Measurements from ENCODE around the gene TESK2.
A peak's percentile ranks its signal among the peaks of the same experiment; 100 is the strongest.

The TESK2 gene

DNA sequence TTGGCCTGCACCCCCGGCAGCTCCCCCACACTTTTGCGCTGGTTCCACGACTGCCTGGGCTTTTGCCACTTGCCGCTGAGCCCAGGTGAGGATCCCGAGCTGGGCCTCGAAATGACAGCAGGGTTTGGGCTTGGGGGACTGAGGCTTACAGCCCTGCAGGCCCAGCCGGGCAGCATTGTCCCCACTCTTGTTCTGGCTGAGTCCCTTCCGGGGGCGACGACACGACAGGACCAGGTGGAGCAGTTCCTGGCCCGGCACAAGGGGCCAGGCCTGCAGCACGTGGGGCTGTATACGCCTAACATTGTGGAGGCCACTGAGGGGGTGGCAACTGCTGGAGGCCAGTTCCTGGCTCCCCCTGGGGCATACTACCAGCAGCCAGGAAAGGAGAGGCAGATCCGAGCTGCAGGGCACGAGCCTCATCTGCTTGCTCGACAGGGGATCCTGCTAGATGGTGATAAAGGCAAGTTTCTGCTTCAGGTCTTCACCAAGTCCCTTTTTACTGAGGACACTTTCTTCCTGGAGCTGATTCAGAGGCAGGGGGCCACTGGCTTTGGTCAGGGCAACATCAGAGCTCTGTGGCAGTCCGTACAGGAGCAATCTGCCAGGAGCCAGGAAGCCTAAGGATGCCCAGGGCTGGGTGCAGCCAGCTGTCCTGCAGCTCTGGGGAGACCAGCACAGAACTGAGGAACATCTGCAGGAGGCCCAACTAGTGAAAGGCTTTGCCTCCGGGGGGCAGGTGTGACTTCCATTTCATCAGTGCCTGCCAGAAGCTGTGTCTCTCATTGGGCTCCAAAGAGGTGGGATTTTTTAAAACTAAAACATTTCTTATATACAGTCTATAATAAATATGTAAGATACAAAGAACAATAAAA lies 163.1 kb downstream of the TESK2 start:
- Histone ChIP-seq H3K9ac (ENCODE audit: low read length) (no peak overlapping the region), H3K36me3 (ENCODE audit: control insufficient read depth, insufficient read depth, low read length, severe bottlenecking) (peaks cover 19% of the 10 kb centered on the region), H3K27me3 (replicated peaks; ENCODE audit: control insufficient read depth, insufficient read depth, low read length) (no peaks in the 10 kb centered on the region), H3K4me1 (ENCODE audit: control insufficient read depth, insufficient read depth, low read length) (peaks cover 18% of the 10 kb centered on the region), H3K4me3 (ENCODE audit: low read length) (peak overlapping the region; percentile 84), H3K9me3 (ENCODE audit: control insufficient read depth, low read length) (no peaks in the 10 kb centered on the region)
- DNase-seq (ENCODE audit: low read depth) = no peak

DNA sequence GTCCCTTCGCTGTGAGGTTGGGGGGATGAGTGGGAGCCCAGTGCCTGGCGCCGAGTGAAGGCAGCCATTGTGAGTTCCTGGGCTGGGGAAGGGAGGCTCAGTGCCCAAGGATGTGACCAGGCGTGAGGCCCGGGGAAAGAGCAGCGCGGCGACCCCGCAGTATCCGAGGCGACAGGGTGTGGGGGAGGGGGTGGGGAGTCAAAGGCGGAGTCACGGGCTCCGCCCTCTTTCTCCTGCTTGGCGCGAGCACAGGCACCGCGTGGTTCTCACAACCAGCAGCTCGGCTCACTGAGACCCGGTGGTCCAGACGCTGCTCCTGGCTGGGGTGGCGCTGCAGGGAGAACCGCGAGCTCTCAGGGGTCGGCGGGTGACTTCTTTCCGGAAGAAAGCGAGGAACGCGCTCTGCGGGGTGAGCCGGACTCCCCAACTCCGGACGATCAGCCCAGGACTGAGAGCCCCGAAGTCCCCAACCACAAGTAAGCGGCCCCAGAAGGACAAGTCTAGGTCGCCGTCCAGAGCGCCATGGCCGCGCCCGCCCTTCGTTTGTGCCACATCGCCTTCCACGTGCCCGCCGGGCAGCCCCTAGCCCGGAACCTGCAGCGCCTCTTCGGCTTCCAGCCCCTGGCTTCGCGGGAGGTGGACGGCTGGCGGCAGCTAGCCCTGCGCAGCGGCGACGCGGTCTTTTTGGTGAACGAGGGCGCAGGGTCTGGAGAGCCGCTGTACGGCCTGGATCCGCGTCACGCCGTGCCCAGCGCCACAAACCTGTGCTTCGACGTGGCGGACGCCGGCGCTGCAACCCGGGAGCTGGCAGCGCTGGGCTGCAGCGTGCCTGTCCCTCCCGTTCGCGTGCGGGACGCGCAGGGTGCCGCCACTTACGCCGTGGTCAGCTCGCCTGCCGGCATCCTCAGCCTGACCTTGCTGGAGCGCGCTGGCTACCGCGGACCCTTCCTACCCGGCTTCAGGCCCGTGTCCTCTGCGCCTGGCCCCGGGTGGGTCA lies 164.0 kb downstream of the TESK2 start, which contains the start of gene HPDL:
HPDL (plus strand) TSS at position 269 of the 997 bp plus-strand sequence; CDS start at position 523, 254 bp downstream.
- Histone ChIP-seq H3K27me3 (replicated peaks; ENCODE audit: control insufficient read depth, insufficient read depth, low read length) (no peaks in the 10 kb centered on the region), H3K4me1 (ENCODE audit: control insufficient read depth, insufficient read depth, low read length) (peaks cover 18% of the 10 kb centered on the region), H3K9me3 (ENCODE audit: control insufficient read depth, low read length) (no peaks in the 10 kb centered on the region), H3K36me3 (ENCODE audit: control insufficient read depth, insufficient read depth, low read length, severe bottlenecking) (peaks cover 10% of the 10 kb centered on the region), H3K4me3 (ENCODE audit: low read length) (peak within 1 kb of the TSS; percentile 84), H3K9ac (ENCODE audit: low read length) (peak within 1 kb of the TSS; percentile 69)
- DNase-seq (ENCODE audit: low read depth) = peak; percentile 69

DNA sequence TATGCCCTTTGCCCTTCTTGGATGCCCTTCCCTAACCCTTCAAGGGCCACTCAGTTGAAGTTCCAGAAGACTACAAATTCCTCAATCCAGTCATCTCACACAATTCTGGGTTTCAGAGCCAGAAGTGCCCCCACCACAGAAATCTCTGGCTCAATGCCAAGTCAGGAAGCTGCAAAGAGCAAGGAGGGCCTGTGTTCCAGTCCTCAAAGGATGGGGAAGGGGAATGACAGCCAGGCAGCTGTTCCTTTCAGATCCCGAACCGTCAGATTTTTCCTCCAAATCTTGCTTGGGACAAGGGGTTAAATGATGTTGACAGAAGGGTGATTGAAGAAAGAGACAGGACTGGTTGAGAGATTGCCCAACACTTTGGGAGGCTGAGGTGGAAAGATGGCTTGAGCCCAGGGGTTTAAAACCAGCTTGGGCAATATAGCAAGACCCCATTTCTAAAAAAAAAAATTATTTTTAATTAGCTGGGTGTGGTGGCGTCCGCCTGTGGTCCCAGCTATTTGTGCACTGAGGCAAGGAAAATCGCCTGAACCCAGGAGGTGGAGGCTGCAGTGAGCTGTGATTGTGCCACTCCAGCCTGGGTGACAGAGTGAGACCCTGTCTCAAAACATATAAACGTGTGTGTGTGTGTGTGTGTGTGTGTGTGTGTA lies 165.0 kb downstream of the TESK2 start:
- peak overlapping the region; percentile 84 for H3K4me3 ChIP-seq (ENCODE audit: low read length)
- peaks cover 18% of the 10 kb centered on the region for H3K4me1 ChIP-seq (ENCODE audit: control insufficient read depth, insufficient read depth, low read length)
- peak overlapping the region; percentile 69 for H3K9ac ChIP-seq (ENCODE audit: low read length)
- peaks cover under 1% of the 10 kb centered on the region for H3K36me3 ChIP-seq (ENCODE audit: control insufficient read depth, insufficient read depth, low read length, severe bottlenecking)
- no peaks in the 10 kb centered on the region for H3K9me3 ChIP-seq (ENCODE audit: control insufficient read depth, low read length)
- H3K27me3 ChIP-seq (replicated peaks; ENCODE audit: control insufficient read depth, insufficient read depth, low read length) = no peaks in the 10 kb centered on the region
- no peak for DNase-seq (ENCODE audit: low read depth)

DNA sequence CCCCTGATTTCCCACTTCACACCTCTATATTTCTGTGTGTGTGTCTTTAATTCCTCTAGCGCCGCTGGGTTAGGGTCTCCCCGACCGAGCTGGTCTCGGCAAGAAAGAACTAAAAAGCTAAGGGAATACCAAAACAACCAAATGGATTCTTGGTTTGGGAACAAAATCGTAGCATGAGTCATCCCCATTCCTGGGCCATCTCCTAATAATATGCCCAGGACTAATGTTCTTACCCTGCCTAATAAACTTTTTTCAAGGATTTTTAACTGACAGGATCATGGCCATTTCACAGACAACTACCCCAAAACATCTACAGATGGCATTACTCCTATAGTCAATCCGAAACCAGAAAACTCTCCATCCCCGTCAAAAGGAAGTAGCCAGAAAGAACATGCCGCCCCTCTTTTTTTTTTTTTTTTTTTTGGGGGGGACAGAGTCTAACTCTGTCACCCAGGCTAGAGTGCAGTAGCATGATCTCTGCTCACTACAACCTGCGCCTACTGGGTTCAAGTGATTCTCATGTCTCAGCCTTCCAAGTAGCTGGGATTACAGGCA lies 168.4 kb downstream of the TESK2 start:
- H3K36me3 ChIP-seq (ENCODE audit: control insufficient read depth, insufficient read depth, low read length, severe bottlenecking) = no peaks in the 10 kb centered on the region
- peaks cover 18% of the 10 kb centered on the region for H3K4me1 ChIP-seq (ENCODE audit: control insufficient read depth, insufficient read depth, low read length)
- no peak overlapping the region for H3K4me3 ChIP-seq (ENCODE audit: low read length)
- H3K9ac ChIP-seq (ENCODE audit: low read length) = no peak overlapping the region
- DNase-seq (ENCODE audit: low read depth) = no peak
- H3K27me3 ChIP-seq (replicated peaks; ENCODE audit: control insufficient read depth, insufficient read depth, low read length) = no peaks in the 10 kb centered on the region
- H3K9me3 ChIP-seq (ENCODE audit: control insufficient read depth, low read length) = no peaks in the 10 kb centered on the region

DNA sequence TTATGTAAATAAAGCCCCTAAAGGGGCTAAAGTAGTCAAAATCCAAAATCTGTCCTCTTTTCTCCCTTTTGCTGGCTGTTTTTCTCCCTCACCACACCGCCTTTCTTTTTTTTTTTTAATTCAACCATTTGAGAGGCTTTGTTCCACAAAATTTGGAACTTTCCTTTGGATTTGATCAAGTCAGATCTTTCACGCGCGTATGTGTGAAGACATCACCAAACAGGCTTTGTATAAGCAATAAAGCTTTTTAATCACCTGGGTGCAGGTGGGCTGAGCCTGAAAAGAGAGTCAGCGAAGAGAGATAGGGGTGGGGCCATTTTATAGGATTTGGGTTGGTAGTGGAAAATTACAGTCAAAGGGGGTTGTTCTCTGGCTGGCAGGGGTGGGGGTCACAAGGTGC lies 169.5 kb downstream of the TESK2 start:
- H3K4me3 ChIP-seq (ENCODE audit: low read length) = no peak overlapping the region
- H3K9me3 ChIP-seq (ENCODE audit: control insufficient read depth, low read length) = no peaks in the 10 kb centered on the region
- H3K9ac ChIP-seq (ENCODE audit: low read length) = no peak overlapping the region
- no peak for DNase-seq (ENCODE audit: low read depth)
- peaks cover 11% of the 10 kb centered on the region for H3K4me1 ChIP-seq (ENCODE audit: control insufficient read depth, insufficient read depth, low read length)
- no peaks in the 10 kb centered on the region for H3K36me3 ChIP-seq (ENCODE audit: control insufficient read depth, insufficient read depth, low read length, severe bottlenecking)
- no peaks in the 10 kb centered on the region for H3K27me3 ChIP-seq (replicated peaks; ENCODE audit: control insufficient read depth, insufficient read depth, low read length)

DNA sequence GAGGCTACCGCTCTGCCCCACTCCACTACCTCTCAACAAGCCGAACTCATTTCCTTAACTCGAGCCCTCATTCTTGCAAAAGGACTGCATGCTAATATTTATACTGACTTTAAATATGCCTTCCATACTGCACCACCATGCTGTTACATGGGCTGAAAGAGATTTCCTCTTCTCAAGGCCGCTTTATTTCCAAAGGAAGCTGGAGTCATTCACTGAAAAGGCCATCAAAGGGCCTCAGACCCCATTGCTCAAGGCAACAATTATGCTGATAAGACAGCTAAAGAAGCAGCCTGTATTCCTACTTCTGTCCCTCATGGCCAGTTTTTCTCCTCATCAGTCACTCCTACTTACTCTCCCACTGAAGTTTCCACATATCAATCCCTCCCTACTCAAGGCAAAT lies 171.2 kb downstream of the TESK2 start:
- Histone ChIP-seq H3K27me3 (replicated peaks; ENCODE audit: control insufficient read depth, insufficient read depth, low read length) (no peaks in the 10 kb centered on the region), H3K4me3 (ENCODE audit: low read length) (no peak overlapping the region), H3K9me3 (ENCODE audit: control insufficient read depth, low read length) (no peaks in the 10 kb centered on the region), H3K9ac (ENCODE audit: low read length) (no peak overlapping the region), H3K36me3 (ENCODE audit: control insufficient read depth, insufficient read depth, low read length, severe bottlenecking) (no peaks in the 10 kb centered on the region), H3K4me1 (ENCODE audit: control insufficient read depth, insufficient read depth, low read length) (no peaks in the 10 kb centered on the region)
- no peak for DNase-seq (ENCODE audit: low read depth)

DNA sequence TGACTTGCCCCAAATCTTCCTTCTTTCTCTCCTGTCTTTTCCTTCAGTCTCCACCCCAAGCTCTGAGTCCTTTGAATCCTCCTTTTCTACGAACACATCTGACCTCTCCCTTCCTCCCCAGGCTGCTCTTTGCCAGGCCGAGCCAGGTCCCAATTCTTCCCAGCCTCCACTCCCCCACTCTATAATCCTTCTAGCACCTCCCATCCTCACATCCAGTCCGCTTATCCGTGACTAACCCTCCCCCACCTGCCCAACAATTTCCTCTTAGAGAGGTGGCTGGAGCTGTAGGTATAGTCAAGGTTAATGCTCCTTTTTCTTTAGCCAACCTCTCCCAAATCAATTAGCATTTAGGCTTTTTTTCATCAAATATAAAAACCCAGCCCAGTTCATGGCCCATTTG lies 173.8 kb downstream of the TESK2 start:
- no peak overlapping the region for H3K4me3 ChIP-seq (ENCODE audit: low read length)
- H3K4me1 ChIP-seq (ENCODE audit: control insufficient read depth, insufficient read depth, low read length) = no peaks in the 10 kb centered on the region
- H3K9ac ChIP-seq (ENCODE audit: low read length) = no peak overlapping the region
- DNase-seq (ENCODE audit: low read depth) = no peak
- H3K9me3 ChIP-seq (ENCODE audit: control insufficient read depth, low read length) = no peaks in the 10 kb centered on the region
- H3K27me3 ChIP-seq (replicated peaks; ENCODE audit: control insufficient read depth, insufficient read depth, low read length) = no peaks in the 10 kb centered on the region
- H3K36me3 ChIP-seq (ENCODE audit: control insufficient read depth, insufficient read depth, low read length, severe bottlenecking) = no peaks in the 10 kb centered on the region

DNA sequence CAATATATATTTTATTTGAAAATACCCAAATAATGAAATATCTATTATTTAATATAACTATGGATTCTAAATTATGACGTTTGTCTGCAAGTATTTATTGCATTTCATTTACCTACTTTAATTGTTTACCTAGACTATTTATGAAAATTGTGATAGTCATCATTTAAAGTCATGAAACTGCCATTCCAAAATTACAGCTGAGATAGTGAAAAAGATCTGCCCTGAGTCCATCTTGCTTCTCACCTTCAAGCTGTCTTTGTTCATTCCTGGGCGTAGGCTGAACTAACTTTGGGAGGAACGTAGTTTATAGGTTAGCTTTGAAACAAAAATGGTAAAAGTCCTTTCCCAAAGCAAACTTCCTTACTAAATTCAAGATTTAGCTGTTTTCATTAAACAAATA lies 176.7 kb downstream of the TESK2 start:
- Histone ChIP-seq H3K9ac (ENCODE audit: low read length) (no peak overlapping the region), H3K36me3 (ENCODE audit: control insufficient read depth, insufficient read depth, low read length, severe bottlenecking) (no peaks in the 10 kb centered on the region), H3K9me3 (ENCODE audit: control insufficient read depth, low read length) (no peaks in the 10 kb centered on the region), H3K27me3 (replicated peaks; ENCODE audit: control insufficient read depth, insufficient read depth, low read length) (no peaks in the 10 kb centered on the region), H3K4me3 (ENCODE audit: low read length) (no peak overlapping the region), H3K4me1 (ENCODE audit: control insufficient read depth, insufficient read depth, low read length) (no peaks in the 10 kb centered on the region)
- DNase-seq (ENCODE audit: low read depth) = no peak

DNA sequence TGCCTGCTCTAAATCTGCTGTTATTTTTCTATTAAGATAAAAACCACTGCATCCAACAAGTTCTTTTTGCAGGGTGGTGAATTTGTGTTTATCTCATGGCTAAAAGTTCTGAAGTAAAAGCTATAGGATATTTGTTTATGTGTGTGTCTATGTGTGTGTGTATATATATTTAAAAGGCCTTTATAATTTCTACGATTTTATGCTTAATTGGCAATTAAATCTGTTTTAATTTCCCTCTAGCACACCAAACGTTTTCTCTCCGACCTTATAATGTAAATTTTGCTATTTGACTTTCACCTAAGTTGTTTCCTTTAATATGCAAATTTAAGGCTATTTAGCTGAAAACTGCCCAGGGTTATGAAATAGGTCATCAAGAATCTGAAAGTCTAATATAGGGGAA lies 184.1 kb downstream of the TESK2 start:
- no peak overlapping the region for H3K4me3 ChIP-seq (ENCODE audit: low read length)
- DNase-seq (ENCODE audit: low read depth) = no peak
- H3K4me1 ChIP-seq (ENCODE audit: control insufficient read depth, insufficient read depth, low read length) = peaks cover 8% of the 10 kb centered on the region
- no peak overlapping the region for H3K9ac ChIP-seq (ENCODE audit: low read length)
- H3K27me3 ChIP-seq (replicated peaks; ENCODE audit: control insufficient read depth, insufficient read depth, low read length) = no peaks in the 10 kb centered on the region
- H3K9me3 ChIP-seq (ENCODE audit: control insufficient read depth, low read length) = no peaks in the 10 kb centered on the region
- H3K36me3 ChIP-seq (ENCODE audit: control insufficient read depth, insufficient read depth, low read length, severe bottlenecking) = no peaks in the 10 kb centered on the region

DNA sequence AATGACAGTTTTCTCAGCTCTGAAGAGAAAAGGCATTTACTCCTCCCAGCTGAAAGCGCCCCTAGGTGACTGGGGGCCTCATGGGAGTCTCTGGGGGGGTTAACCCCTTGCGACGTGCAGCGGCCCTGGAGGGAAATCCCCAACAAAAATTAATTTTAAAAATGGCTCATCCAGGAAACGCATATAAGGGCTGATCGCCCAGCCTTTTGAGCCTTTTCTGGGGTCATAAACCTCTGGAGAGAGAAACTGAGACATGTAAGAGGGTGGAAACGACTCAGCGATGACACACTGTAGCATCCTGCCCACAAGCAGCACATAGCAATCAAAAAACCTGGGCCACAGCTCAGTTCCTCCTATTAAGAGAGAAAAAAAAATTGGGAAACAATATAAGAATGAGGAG lies 184.6 kb downstream of the TESK2 start:
- no peaks in the 10 kb centered on the region for H3K27me3 ChIP-seq (replicated peaks; ENCODE audit: control insufficient read depth, insufficient read depth, low read length)
- DNase-seq (ENCODE audit: low read depth) = no peak
- no peaks in the 10 kb centered on the region for H3K36me3 ChIP-seq (ENCODE audit: control insufficient read depth, insufficient read depth, low read length, severe bottlenecking)
- no peak overlapping the region for H3K9ac ChIP-seq (ENCODE audit: low read length)
- peaks cover 8% of the 10 kb centered on the region for H3K4me1 ChIP-seq (ENCODE audit: control insufficient read depth, insufficient read depth, low read length)
- H3K4me3 ChIP-seq (ENCODE audit: low read length) = no peak overlapping the region
- no peaks in the 10 kb centered on the region for H3K9me3 ChIP-seq (ENCODE audit: control insufficient read depth, low read length)
